Type B pancreatic cell (in vitro differentiated cells): ENCODE data around the gene MYO5B. TPM values are rescaled to one million over a fixed set of nuclear protein-coding genes. Genes with fewer than 3 reads are reported as not detected.

Source experiments
- DNase-seq: peaks from one replicate; pipeline ENCODE4 v3.0.0; 2021; ENCODE audit warnings: mixed read lengths; ENCODE audit not compliant: unreplicated experiment; ENCODE audit errors: extremely low spot score
- H3K27ac Mint-ChIP-seq: 2 replicates; pipeline ENCODE4 v1.8.0; 2021; ENCODE audit warnings: mild to moderate bottlenecking, mixed read lengths
- H3K27me3 Mint-ChIP-seq: 2 replicates; pipeline ENCODE4 v1.8.0; 2021; ENCODE audit warnings: mixed read lengths
- H3K36me3 Mint-ChIP-seq: 2 replicates; pipeline ENCODE4 v1.8.0; 2021; ENCODE audit warnings: mixed read lengths
- H3K4me1 Mint-ChIP-seq: one replicate; pipeline ENCODE4 v1.8.0; 2021; ENCODE audit warnings: mixed read lengths; ENCODE audit not compliant: unreplicated experiment
- H3K4me3 Mint-ChIP-seq: 2 replicates; pipeline ENCODE4 v1.8.0; 2021; ENCODE audit warnings: mild to moderate bottlenecking, mixed read lengths
- H3K9me3 Mint-ChIP-seq: 2 replicates; pipeline ENCODE4 v1.8.0; 2021; ENCODE audit warnings: mixed read lengths
- total RNA-seq: library from RNA; stranded (reverse); gene quantifications from 2 replicates; pipeline ENCODE4 v1.2.1, GENCODE V29; 2021; ENCODE audit warnings: low replicate concordance
- TF ChIP-seq, protein P1 (sequence below): fragments of 200-600 bp; sonication (generic); conservative IDR thresholded peaks from 2 replicates; pipeline ENCODE4 v1.5.0; 2021; ENCODE audit warnings: antibody characterized with exemption, mild to moderate bottlenecking

MYO5B gene
- total RNA-seq, 1 donor from 2014 or later = 51.7 TPM

DNA sequence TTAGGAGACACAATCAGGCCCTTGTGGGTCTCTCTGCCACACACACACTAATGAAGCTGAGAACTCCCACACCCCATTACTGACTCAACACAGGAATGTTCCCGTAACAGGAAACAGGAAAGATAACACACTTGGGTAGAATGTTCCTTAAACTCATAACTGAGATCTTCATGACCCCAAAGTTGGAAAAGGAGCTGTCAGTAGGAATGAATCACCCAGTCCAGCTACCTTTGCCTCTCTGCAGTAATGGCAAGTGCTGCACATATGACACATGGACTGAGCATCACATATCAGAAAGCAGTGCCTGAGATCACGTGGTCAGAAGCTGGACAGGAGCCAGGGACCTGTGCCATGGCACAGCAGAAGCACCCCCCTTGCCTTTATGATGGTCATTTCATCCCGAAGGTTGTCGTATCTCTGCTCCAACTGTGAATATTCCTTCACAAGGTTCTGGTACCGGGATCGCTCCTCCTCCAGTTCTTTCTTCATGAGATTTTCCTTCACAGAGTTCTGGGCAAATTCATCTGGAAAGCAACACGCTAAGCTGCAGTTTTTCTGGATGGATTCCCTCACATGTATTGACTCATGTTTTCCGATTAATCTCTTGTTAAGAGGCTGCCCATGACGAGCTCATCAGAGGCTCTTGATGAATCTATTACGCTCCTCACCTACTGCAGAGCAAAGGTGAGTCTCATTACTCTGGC lies 316.2 kb downstream of the MYO5B start:
- Mint-ChIP-seq H3K27ac (peak overlapping the region; percentile 50), H3K27me3 (no peaks in the 10 kb centered on the region), H3K4me3 (no peak overlapping the region), H3K9me3 (no peaks in the 10 kb centered on the region), H3K36me3 (peaks cover 10% of the 10 kb centered on the region), H3K4me1 (no peaks in the 10 kb centered on the region)
- no peak for DNase-seq
- TF ChIP-seq, protein P1, sequence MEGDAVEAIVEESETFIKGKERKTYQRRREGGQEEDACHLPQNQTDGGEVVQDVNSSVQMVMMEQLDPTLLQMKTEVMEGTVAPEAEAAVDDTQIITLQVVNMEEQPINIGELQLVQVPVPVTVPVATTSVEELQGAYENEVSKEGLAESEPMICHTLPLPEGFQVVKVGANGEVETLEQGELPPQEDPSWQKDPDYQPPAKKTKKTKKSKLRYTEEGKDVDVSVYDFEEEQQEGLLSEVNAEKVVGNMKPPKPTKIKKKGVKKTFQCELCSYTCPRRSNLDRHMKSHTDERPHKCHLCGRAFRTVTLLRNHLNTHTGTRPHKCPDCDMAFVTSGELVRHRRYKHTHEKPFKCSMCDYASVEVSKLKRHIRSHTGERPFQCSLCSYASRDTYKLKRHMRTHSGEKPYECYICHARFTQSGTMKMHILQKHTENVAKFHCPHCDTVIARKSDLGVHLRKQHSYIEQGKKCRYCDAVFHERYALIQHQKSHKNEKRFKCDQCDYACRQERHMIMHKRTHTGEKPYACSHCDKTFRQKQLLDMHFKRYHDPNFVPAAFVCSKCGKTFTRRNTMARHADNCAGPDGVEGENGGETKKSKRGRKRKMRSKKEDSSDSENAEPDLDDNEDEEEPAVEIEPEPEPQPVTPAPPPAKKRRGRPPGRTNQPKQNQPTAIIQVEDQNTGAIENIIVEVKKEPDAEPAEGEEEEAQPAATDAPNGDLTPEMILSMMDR = no peak

DNA sequence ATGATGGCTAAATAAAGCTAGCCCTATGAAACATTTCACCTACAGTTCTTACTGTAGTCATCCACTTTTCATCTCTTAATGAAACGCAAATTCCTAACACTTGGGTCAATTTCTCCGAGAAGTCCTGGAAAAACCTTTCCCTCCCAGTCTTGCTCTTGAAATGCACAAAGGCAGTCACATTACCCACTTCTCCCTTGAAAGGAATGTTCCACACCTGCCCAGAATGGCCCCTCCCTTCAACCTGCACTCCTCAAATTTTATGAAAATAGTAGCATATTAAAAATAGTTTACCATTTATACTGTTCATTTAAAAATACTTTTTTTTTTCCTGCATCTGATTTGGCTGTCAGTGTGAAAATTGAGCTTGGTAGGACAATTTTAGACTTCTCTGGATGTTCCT lies 316.9 kb downstream of the MYO5B start:
- H3K9me3 Mint-ChIP-seq = no peaks in the 10 kb centered on the region
- H3K27ac Mint-ChIP-seq = peak overlapping the region; percentile 50
- no peak overlapping the region for H3K4me3 Mint-ChIP-seq
- H3K4me1 Mint-ChIP-seq = no peaks in the 10 kb centered on the region
- peaks cover 10% of the 10 kb centered on the region for H3K36me3 Mint-ChIP-seq
- H3K27me3 Mint-ChIP-seq = no peaks in the 10 kb centered on the region
- no peak for DNase-seq
- TF ChIP-seq, protein P1 = no peak

DNA sequence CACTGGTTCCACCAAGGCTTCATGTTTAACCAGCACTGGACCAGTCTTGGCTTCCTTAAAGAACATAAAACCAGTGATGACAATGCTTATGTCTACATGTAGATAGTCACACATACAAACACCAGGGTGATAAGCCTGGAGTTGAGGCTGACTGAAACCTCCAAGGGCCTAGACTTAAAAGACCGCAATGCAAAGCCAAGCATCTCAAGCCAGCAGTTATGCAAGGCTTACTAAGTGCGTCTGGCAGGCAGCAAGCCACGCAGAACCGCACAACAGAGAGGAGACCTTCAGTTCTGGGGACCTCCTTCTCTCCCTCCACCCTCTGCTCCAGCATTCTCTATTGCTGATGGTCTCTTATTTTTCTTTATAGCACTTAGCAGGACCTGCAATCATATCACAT lies 318.4 kb downstream of the MYO5B start:
- Mint-ChIP-seq H3K4me3 (no peak overlapping the region), H3K36me3 (peaks cover 10% of the 10 kb centered on the region), H3K4me1 (no peaks in the 10 kb centered on the region), H3K27ac (no peak overlapping the region), H3K27me3 (no peaks in the 10 kb centered on the region), H3K9me3 (no peaks in the 10 kb centered on the region)
- no peak for DNase-seq
- TF ChIP-seq, protein P1 = no peak

DNA sequence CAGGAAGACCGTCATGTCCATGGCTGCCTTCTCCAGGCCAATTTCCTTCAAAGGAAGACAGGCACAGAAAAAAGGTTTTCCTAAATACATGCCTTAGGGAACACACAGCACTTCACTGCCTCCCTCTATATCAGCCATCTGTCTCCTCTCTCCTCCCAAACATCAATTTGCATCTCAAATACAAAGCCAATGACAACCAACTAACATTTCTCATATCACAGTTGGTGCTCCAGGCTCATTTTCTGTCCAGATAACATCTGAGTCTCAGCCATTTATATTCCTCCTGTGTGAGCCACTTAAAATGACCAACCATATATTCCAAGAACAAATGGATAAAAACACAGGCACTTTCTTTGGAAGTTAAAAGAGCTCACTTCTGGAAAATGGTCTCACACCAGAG lies 319.2 kb downstream of the MYO5B start:
- no peaks in the 10 kb centered on the region for H3K4me1 Mint-ChIP-seq
- H3K36me3 Mint-ChIP-seq = peaks cover 13% of the 10 kb centered on the region
- TF ChIP-seq, protein P1 = no peak
- H3K27ac Mint-ChIP-seq = no peak overlapping the region
- H3K27me3 Mint-ChIP-seq = no peaks in the 10 kb centered on the region
- no peaks in the 10 kb centered on the region for H3K9me3 Mint-ChIP-seq
- no peak for DNase-seq
- no peak overlapping the region for H3K4me3 Mint-ChIP-seq

DNA sequence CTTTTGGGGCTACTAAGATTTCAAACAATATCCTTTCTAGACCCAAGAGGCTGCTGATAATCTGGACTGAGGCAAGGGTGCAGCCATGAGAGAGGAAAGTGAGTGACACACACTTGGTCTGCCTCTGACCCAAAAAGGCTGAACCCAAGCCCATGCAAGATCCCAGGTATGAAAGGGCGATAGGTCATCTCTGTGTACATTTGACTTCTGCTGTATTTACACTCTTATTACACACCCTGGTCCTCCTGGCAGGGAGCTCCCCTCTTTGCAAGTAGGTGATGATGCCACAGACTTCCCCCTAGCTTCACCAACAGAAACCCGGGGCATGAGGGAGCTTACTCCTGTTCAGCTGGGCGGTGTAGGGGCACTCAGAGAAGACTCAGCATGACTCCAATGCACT lies 319.8 kb downstream of the MYO5B start:
- Mint-ChIP-seq H3K9me3 (no peaks in the 10 kb centered on the region), H3K27me3 (no peaks in the 10 kb centered on the region), H3K4me1 (no peaks in the 10 kb centered on the region), H3K36me3 (peaks cover 12% of the 10 kb centered on the region), H3K27ac (no peak overlapping the region), H3K4me3 (no peak overlapping the region)
- DNase-seq = no peak
- TF ChIP-seq, protein P1 = no peak
